GM18870 (cell line): ENCODE measurements around the gene CTNNBIP1.

ENCODE experiments used
- ATAC-seq: cut with Tn5 transposase; IDR thresholded peaks from one replicate; pipeline ENCODE4 v1.9.1; 2021; ENCODE audit warnings: moderate library complexity; ENCODE audit not compliant: unreplicated experiment

CTNNBIP1 gene

DNA sequence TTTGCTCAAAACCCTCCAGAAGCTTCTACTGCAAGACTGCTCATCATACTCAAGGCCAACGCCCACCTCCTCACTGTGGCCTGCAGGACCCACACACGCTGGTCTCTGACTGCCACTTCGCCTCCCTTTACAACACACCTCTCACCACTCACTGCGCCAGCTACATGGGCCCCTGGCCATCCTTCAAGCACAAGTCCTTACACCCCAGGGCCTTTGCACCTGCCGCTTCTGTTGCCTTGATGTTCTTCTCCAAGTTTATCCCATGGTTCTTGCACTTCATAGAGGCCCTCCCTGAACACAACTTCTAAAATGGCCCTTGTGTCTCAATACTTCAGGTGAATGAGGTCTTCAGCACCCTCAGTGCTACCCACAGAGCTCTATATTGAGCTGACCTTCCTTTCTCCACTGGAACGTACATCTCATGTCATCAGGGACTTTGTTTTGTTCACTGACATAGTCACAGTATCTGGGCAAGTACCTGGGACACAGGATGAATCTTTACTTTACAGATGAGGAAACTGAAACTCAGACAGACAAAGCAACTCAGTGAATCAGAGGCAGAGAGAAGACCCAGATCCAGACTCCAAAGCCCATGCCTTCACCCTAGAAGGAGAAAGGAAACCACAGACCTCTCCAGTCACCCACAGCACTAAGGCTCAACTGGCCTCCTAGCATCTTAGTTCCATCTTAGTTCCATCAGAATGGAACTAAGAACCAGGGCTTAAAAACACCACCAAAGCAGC is 51.6 kb downstream of the CTNNBIP1 start:
- ATAC-seq = no peak

DNA sequence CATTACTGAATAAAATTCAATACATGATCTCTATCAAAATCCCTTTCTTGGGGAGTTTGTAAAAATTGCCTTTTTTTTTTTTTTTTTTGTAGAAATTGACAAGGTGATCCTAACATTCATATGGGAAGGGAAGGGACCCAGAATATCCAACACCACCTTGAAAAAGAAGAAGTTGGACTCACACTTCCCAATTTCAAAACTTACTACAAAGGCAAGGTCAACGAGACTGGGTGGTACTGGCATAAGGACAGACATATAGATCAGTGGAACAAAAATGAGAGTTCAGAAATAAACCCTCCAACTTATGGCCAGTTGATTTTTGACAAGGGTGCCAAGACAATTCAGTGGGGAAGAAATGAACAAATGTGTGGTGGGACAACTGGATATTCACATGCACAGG is 54.9 kb downstream of the CTNNBIP1 start:
- ATAC-seq = no peak

GRCh38 chr1:9853249-9853595 is 56.8 kb downstream of the CTNNBIP1 start:
- ATAC-seq = no peak

DNA sequence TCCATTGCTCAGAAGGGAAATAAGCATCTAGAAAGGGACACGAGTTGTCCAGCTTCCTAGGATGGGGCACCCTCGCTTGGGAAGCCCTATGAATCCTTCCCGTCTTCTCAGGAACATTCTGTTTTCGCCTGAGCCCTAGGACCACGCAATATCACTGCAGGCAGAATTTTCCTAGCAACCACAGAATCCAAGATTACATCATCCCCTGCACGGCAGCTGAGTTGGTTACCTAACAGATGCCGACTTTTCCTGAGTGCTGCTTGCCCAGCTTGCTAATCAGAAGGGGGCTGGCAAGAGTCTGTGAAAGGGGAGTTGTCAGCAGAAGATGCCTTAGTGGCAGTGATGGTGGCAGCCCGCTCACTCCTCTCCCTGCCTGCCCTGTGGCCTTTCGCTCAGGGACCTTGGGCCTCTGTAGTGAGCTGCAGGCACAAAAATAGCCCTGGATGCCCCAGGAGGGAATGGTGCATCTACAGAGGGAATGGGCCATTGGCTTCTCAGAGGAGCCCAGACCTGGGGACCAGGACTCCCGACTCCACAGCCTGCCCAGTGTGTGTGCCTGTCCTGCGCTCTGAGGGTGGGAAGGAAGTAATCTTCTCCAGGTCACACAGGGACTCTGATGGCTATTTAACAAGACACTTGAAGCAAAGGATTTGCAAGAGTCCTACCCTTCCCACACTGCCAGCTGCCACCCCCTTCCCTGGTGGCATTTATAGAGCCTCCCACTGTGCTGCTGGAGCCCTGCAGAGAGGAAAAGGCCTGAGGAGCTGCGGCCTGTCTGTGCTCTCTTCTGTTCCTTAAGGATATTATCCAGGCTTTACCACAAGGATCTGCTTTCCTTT is 57.4 kb downstream of the CTNNBIP1 start:
- no peak for ATAC-seq

GRCh38 chr1:9852004-9852403 is 58.1 kb downstream of the CTNNBIP1 start:
- no peak for ATAC-seq

DNA sequence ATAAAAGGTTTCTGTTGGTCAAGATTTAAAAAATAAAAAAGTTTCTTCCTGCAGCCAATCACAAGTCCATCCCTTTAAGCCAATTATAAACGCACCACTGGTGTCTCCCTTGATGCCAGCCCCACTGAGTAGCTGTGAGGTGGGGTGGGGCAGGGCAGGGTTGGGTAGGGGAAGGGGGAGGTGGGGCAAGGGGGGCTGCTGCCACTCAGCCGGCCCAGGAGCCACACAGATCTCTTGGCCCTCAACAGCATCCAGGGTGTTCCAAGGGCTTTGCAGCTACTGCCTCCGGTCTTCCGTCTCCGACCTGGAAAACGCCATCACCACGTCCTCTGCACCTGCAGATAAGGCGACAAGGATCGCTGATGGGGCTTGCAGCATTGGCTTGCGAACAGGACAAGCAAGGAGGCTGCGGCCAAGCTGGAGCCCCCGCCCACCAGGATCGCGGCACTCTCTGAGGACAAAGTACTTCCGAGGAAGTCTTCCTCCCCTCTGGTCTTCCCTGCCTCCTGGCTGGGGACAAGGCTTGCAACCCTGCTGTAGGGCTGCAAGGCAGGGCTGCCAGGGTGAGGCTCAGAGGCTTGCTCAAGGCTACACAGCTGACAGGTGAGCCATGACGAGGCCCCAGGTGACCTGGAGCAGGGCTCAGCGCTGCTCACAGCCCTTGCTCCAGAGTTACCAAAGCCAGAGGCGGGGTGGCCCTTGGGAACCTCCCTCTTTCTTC is 59.5 kb downstream of the CTNNBIP1 start:
- no peak for ATAC-seq

GRCh38 chr1:9849691-9850441 is 60.2 kb downstream of the CTNNBIP1 start:
- ATAC-seq = no peak

- no peak for ATAC-seq
These were observed 62.0 kb downstream of the CTNNBIP1 start for GRCh38 chr1:9848022-9848421.

DNA sequence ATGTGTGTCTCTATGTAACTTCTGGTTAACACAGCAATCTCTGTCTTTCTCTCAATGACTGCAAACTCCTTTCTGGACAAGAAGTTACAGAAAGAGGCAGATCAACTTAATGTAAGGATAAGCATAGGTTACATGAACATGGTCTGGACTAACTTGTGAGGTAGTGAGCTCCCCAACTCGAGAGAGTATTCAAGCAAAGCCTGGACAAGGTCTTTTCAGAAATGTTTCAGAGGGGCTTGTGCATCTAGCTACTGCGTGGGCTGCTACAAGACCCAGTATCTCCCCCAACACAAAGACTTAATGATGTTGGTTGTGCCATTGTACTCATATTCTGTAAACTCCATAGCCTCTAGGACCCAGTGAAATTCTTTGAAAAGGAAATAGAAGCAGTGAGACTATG is 62.8 kb downstream of the CTNNBIP1 start:
- no peak for ATAC-seq

DNA sequence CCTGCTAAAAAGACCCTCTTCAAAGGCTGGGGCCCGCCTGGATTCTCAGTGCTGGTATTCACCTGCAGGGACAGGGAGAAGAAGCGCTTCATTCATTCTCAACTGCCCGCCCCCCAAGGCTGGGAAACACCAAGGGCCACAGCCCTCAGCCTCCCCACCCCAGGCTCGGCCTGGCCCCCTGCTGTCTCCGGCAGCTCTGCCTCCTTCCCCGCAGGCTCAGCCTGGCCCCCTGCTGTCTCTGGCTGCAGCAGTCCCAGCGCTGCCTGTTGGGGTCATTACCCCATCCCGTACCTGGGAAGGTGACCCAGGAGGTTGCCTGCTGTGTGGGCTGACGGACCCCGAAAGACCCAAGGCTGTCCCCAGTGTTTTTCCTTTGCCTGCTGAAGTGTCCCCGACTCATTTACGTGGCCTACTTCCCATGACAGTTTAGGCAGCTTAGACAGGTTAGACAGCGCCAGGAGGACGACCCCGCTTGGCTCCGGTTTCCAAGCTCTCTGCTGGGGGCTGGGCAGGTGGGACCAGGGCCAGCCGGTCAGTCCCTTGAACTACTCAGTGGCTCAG is 63.4 kb downstream of the CTNNBIP1 start:
- ATAC-seq = no peak

GRCh38 chr1:9845914-9846313 is 64.2 kb downstream of the CTNNBIP1 start:
- no peak for ATAC-seq

DNA sequence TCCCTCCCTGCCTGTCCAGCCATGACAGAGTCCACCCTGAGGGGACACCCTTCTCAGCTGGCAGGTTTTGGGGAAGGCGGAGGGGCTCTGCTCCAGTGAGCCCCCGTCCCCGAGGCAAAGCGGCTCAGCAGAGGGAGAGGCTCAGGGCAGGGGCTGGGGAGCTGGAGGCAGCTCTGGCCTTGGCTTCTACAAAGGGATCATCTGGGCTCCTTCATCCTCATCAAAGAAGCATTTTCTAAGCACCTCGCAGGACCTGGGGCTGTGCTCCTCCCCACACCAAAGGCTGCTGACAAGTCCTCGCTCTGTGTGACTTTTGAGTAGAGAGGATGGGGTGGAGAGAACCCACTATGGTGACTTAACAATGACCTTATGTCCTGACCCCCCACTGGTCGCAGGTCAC is 65.3 kb downstream of the CTNNBIP1 start:
- no peak for ATAC-seq

DNA sequence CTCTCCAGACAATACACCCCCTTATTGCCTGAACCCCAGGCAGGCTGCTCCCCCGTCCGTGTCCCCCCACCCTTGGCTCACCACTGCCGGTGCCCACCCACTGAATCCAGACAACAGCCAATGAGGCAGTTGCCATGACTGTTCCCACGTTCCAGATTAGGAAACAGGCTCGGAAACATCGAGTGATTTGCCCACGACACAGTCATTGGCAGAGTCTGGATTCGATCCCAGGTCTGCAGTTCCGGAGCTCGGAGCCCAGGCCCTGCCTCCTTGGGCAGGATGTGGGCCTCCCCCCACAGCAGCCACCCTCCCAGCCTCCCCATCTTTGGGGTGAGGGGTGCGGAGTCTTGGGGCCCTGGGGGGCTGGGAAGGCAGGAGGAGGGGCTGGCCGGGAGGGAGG is 66.0 kb downstream of the CTNNBIP1 start:
- no peak for ATAC-seq

- no peak for ATAC-seq
These were observed 66.5 kb downstream of the CTNNBIP1 start for GRCh38 chr1:9843576-9843945.

DNA sequence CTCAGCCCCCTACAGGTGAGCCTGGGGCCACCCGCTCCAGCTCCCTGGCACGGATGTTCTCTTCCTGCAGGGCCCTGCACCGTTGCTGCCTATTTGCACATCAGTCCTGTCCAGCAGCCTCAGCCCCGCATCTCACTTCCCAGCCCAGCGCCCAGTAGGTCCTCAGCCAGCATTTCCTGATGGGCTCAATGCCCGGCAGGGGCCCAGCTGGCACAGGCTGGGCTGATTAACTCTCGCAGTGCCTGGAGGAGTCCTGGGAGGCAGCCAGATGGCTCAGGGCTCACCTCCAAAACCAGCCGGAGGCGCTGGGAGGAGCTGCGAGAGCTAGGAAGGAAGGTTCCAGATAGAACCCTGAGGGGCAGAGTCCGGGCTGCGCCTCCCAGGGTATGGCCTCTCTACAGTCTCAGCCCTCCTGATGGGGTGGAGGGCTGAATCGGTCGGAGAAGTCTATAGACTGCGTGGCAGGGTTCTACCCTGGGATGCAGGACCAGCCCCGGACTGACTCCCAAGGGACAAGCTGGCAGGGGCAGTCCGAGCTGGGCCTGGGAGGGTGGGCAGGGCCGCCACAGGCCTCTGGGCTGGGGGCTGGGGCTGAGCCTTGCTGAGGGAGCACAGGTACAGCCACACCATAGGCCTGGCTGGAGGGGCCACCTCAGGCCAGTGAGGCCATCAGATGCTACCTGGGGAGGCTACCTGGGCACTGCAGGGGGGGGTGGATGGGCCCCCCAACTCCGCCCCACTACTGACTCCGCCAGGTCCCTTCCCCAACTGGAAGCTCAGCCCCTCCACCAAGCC is 67.1 kb downstream of the CTNNBIP1 start:
- ATAC-seq = no peak

- no peak for ATAC-seq
These were observed 67.9 kb downstream of the CTNNBIP1 start for GRCh38 chr1:9842073-9842711.

DNA sequence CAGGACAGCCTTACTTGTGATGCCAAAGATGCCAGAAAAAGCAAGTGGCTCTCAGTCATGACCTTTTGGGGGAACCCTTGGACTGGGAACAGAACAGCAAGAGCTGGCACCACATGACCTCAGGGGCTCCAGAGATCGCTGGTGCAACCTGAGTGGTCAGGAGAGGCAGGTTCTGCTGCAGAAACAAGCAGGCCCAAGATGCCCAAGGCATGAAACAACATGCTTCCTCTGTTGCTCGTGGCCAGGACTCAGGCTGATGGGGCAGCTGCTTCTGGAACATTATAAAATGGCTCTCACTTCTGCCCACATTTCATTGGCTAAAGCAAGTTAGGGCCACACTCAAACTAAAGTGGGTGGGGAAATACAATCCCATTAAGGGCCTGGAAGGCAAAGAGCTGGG is 68.6 kb downstream of the CTNNBIP1 start:
- ATAC-seq = no peak

DNA sequence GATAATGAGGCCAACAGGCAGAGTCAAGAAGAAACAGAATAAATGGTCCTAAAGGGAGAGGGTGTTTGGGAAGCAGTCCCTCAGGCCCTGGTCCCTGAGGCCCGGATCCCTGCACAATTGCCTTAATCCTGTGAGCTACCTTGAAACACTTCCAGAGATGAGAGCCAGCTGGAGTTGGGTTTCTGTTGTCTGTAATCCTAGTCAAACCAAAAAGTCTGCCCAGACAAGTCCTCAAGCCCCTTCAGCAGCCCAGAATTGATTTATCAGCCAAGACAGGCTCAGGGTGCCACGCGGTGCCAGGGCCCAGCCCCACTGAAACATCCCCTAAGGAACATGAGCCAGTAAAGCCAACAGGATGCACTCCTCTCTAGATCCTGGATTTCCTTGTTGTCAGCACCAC is 69.9 kb downstream of the CTNNBIP1 start:
- no peak for ATAC-seq

DNA sequence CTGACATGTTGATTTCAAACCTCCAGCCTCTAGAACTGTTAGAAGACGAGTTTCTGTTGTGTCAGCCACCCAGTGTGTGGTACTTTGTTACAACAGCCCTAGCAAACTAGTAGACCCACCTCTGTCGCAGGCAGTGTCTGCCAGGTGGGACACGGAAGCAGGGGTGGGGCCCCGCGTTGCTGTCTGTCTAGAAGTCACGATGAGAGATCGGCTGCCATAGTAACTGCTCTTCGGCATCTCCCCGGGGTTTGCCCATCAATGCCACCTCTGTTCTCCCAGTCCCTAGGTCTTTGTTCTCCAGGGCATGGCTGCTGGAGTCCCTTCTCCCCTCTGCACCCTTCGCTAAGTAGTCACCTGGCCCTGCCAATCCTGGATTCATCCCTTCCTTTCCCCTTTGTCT is 71.1 kb downstream of the CTNNBIP1 start:
- no peak for ATAC-seq

GRCh38 chr1:9836632-9836960 is 73.5 kb downstream of the CTNNBIP1 start:
- ATAC-seq = no peak
